CD8-positive, alpha-beta memory T cell (primary cell): ENCODE data around the gene DNAJC18. TPM values are rescaled to one million over a fixed set of nuclear protein-coding genes. Genes with fewer than 3 reads are reported as not detected.

ENCODE experiments used
- CTCF ChIA-PET: fragments of 350-600 bp; sonication (Branson Sonifier 250); formaldehyde crosslinking; loops from one replicate; lab custom pipeline; 2021; ENCODE audit warnings: antibody characterized with exemption; lab: Charles Lee
- POLR2A ChIA-PET: fragments of 350-600 bp; sonication (Branson Sonifier 250); formaldehyde crosslinking; loops from one replicate; lab custom pipeline; 2021; ENCODE audit warnings: antibody characterized with exemption; lab: Charles Lee
- DNase-seq, 5 donors: peaks; one replicate each; pipeline versions ENCODE4 v3.0.0 to v3.0.0-alpha.2; 2020 to 2022; ENCODE audit warnings: mixed read lengths in 1 of 5
- H3K27ac ChIP-seq: one replicate; pipeline ENCODE4 v1.7.0; 2013; ENCODE audit warnings: low read depth, mild to moderate bottlenecking, low read length, moderate library complexity
- H3K27me3 ChIP-seq: 2 replicates; pipeline ENCODE4 v1.7.0; 2013; ENCODE audit warnings: low read length, mild to moderate bottlenecking; ENCODE audit not compliant: insufficient read depth, poor library complexity, severe bottlenecking
- H3K36me3 ChIP-seq: 2 replicates; pipeline ENCODE4 v1.7.0; 2013; ENCODE audit warnings: mild to moderate bottlenecking, low read length, moderate library complexity; ENCODE audit not compliant: insufficient read depth
- H3K4me1 ChIP-seq: 2 replicates; pipeline ENCODE4 v1.7.0; 2013; ENCODE audit warnings: mild to moderate bottlenecking, low read length, moderate library complexity; ENCODE audit not compliant: insufficient read depth
- H3K4me3 ChIP-seq: 2 replicates; pipeline ENCODE4 v1.7.0; 2013; ENCODE audit warnings: mild to moderate bottlenecking, low read length
- H3K9me3 ChIP-seq: 2 replicates; pipeline ENCODE4 v1.7.0; 2013; ENCODE audit warnings: mild to moderate bottlenecking, low read length
- H3K27ac Mint-ChIP-seq, 8 donors: one replicate each; pipeline ENCODE4 v1.8.0; 2020 to 2021; ENCODE audit warnings: mixed read lengths in 8 of 8, mild to moderate bottlenecking in 6 of 8, inconsistent platforms in 3 of 8, moderate library complexity in 3 of 8
- H3K27me3 Mint-ChIP-seq, 2 donors: one replicate each; pipeline ENCODE4 v1.8.0; 2020 to 2021; ENCODE audit warnings: mixed read lengths in 2 of 2, mild to moderate bottlenecking in 1 of 2, moderate library complexity in 1 of 2
- H3K36me3 Mint-ChIP-seq, 3 donors: one replicate each; pipeline ENCODE4 v1.8.0; 2020 to 2021; ENCODE audit warnings: mixed read lengths in 3 of 3, inconsistent platforms in 1 of 3, mild to moderate bottlenecking in 1 of 3
- H3K4me1 Mint-ChIP-seq, 3 donors: one replicate each; pipeline ENCODE4 v1.8.0; 2020 to 2021; ENCODE audit warnings: mixed read lengths in 3 of 3, inconsistent platforms in 1 of 3, mild to moderate bottlenecking in 1 of 3
- H3K4me3 Mint-ChIP-seq, 7 donors: one replicate each; pipeline ENCODE4 v1.8.0; 2020 to 2021; ENCODE audit warnings: mixed read lengths in 7 of 7, mild to moderate bottlenecking in 6 of 7, moderate library complexity in 4 of 7, inconsistent platforms in 2 of 7
- H3K9me3 Mint-ChIP-seq, 5 donors: one replicate each; pipeline ENCODE4 v1.8.0; 2020 to 2022; ENCODE audit warnings: mixed read lengths in 5 of 5, mild to moderate bottlenecking in 3 of 5, moderate library complexity in 2 of 5, inconsistent platforms in 1 of 5
- polyA plus RNA-seq: library from polyadenylated mRNA; unstranded; fragments of 300-500 nt; fragmentation: Illumina TruSeq; gene quantifications from one replicate; pipeline ENCODE4 v1.2.3, GENCODE V29; 2021
- total RNA-seq, 2 experiments: library from RNA; stranded (reverse); gene quantifications; one replicate each; pipeline ENCODE4 v1.2.3, GENCODE V29; 2021

The DNAJC18 gene
- total and polyA plus RNA-seq, 3 experiments from 2014 or later = 10.2 to 25.7 (median 25.3) TPM

- Histone ChIP-seq H3K36me3 (no peaks in the 10 kb centered on the region), H3K27me3 (no peaks in the 10 kb centered on the region), H3K27ac (peak overlapping the region; percentile 68), H3K4me1 (peaks cover 24% of the 10 kb centered on the region), H3K4me3 (peak overlapping the region; percentile 72), H3K9me3 (no peaks in the 10 kb centered on the region)
- Mint-ChIP-seq H3K36me3 (no peaks in the 10 kb centered on the region), H3K27me3 (peaks cover 0 to under 1% of the 10 kb centered on the region in 2 donors), H3K4me3 (peak overlapping the region; percentile 82 to 92 (median 87)), H3K4me1 (peaks cover 25 to 53% (median 33%) of the 10 kb centered on the region in 3 donors), H3K9me3 (no peaks in the 10 kb centered on the region), H3K27ac (peak overlapping the region; percentile 90 to 98 (median 93))
- no peak for DNase-seq
- POLR2A ChIA-PET = interaction anchor here (0.6 kb wide), 2 partner anchors 56 to 791 kb away, joined by 3 read pairs; no protein-coding TSS in a partner anchor
- CTCF ChIA-PET = interaction anchor here (1.0 kb wide), 1 partner anchor 9 kb away, joined by 3 read pairs; no protein-coding TSS in a partner anchor
These were observed 54.7 kb downstream of the DNAJC18 start for GRCh38 chr5:139384591-139385051.

GRCh38 chr5:139383993-139384590, 55.2 kb downstream of the DNAJC18 start:
- Mint-ChIP-seq H3K9me3 (no peaks in the 10 kb centered on the region), H3K27ac (peak overlapping the region; percentile 90 to 98 (median 93)), H3K4me3 (peak overlapping the region in 6 of 7 donors; percentile 82 to 92 (median 88)), H3K4me1 (peaks cover 21 to 47% (median 27%) of the 10 kb centered on the region in 3 donors), H3K27me3 (no peaks in the 10 kb centered on the region), H3K36me3 (no peaks in the 10 kb centered on the region)
- no peaks in the 10 kb centered on the region for H3K9me3 ChIP-seq
- peak overlapping the region; percentile 72 for H3K4me3 ChIP-seq
- H3K4me1 ChIP-seq = peaks cover 19% of the 10 kb centered on the region
- H3K27me3 ChIP-seq = no peaks in the 10 kb centered on the region
- ChIA-PET CTCF (interaction anchor here (1.0 kb wide), 1 partner anchor 9 kb away, joined by 3 read pairs; no protein-coding TSS in a partner anchor), POLR2A (interaction anchor here (0.6 kb wide), 2 partner anchors 57 to 791 kb away, joined by 3 read pairs; no protein-coding TSS in a partner anchor)
- H3K27ac ChIP-seq = peak overlapping the region; percentile 68
- H3K36me3 ChIP-seq = no peaks in the 10 kb centered on the region
- DNase-seq = no peak

- Histone ChIP-seq H3K9me3 (no peaks in the 10 kb centered on the region), H3K4me3 (no peak within 1 kb of the TSS), H3K4me1 (peaks cover 18% of the 10 kb centered on the region), H3K27me3 (no peaks in the 10 kb centered on the region), H3K27ac (no peak within 1 kb of the TSS), H3K36me3 (no peaks in the 10 kb centered on the region)
- POLR2A ChIA-PET = no interaction called here
- H3K9me3 Mint-ChIP-seq = no peaks in the 10 kb centered on the region
- CTCF ChIA-PET = no interaction called here
- H3K27ac Mint-ChIP-seq = peak within 1 kb of the TSS in 7 of 8 donors; percentile 64 to 98 (median 79)
- H3K27me3 Mint-ChIP-seq = no peaks in the 10 kb centered on the region
- H3K4me3 Mint-ChIP-seq = peak within 1 kb of the TSS in 4 of 7 donors; percentile 35 to 78 (median 51)
- peak in 1 of 5 donors; percentile 23 for DNase-seq
- H3K36me3 Mint-ChIP-seq = no peaks in the 10 kb centered on the region
- peaks cover 21 to 41% (median 26%) of the 10 kb centered on the region in 3 donors for H3K4me1 Mint-ChIP-seq
These were observed 55.9 kb downstream of the DNAJC18 start, which contains the start of gene SLC23A1 for GRCh38 chr5:139383275-139383992. Gene SLC23A1, minus strand, starts transcription at chr5:139383297. Its CDS starts 44 bp downstream, at chr5:139383253.

DNA sequence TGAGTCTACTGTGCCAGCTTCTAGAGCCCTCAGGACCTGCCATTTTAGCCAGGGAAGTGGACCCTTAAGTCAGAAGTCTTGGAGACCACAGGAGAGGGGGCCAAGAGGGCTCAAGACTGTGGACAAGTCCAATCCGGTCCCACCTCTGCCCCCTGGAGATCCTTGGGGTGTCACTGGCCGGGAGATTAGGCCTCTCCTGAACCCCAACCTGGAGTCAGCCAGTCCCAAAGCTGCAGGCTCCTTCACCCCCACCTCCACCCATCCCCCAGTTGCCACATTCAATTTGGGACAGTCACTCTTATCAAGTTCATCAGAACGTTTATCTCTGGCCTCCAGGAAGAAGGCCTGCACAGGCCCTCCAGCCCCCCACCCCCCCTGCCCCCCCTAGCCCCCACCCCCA, 56.5 kb downstream of the DNAJC18 start:
- H3K27ac Mint-ChIP-seq = no peak overlapping the region
- ChIA-PET CTCF (no interaction called here), POLR2A (no interaction called here)
- H3K9me3 Mint-ChIP-seq = no peaks in the 10 kb centered on the region
- no peak overlapping the region for H3K4me3 ChIP-seq
- H3K9me3 ChIP-seq = no peaks in the 10 kb centered on the region
- H3K36me3 Mint-ChIP-seq = no peaks in the 10 kb centered on the region
- peak in 1 of 5 donors; percentile 20 for DNase-seq
- H3K27me3 ChIP-seq = no peaks in the 10 kb centered on the region
- H3K27me3 Mint-ChIP-seq = no peaks in the 10 kb centered on the region
- H3K36me3 ChIP-seq = no peaks in the 10 kb centered on the region
- H3K4me1 Mint-ChIP-seq = peaks cover 21 to 35% (median 23%) of the 10 kb centered on the region in 3 donors
- H3K4me3 Mint-ChIP-seq = no peak overlapping the region
- H3K27ac ChIP-seq = no peak overlapping the region
- peaks cover 18% of the 10 kb centered on the region for H3K4me1 ChIP-seq

- no peak overlapping the region for H3K4me3 ChIP-seq
- ChIA-PET POLR2A (no interaction called here), CTCF (no interaction called here)
- H3K27ac ChIP-seq = no peak overlapping the region
- no peaks in the 10 kb centered on the region for H3K9me3 Mint-ChIP-seq
- peaks cover 18% of the 10 kb centered on the region for H3K4me1 ChIP-seq
- H3K4me3 Mint-ChIP-seq = no peak overlapping the region
- no peak overlapping the region for H3K27ac Mint-ChIP-seq
- H3K27me3 Mint-ChIP-seq = no peaks in the 10 kb centered on the region
- H3K27me3 ChIP-seq = no peaks in the 10 kb centered on the region
- H3K4me1 Mint-ChIP-seq = peaks cover 21 to 34% (median 23%) of the 10 kb centered on the region in 3 donors
- H3K9me3 ChIP-seq = no peaks in the 10 kb centered on the region
- H3K36me3 ChIP-seq = no peaks in the 10 kb centered on the region
- DNase-seq = peak in 1 of 5 donors; percentile 41
- peaks cover 0 to 4% (median 0%) of the 10 kb centered on the region in 3 donors for H3K36me3 Mint-ChIP-seq
These were observed 57.2 kb downstream of the DNAJC18 start for GRCh38 chr5:139381837-139382761.

- H3K4me3 ChIP-seq = no peak overlapping the region
- CTCF ChIA-PET = interaction anchor here (0.7 to 1.5 kb wide), 2 partner anchors 11 to 12 kb away, joined by 3 to 4 read pairs; no protein-coding TSS in a partner anchor
- no peaks in the 10 kb centered on the region for H3K9me3 ChIP-seq
- no peaks in the 10 kb centered on the region for H3K27me3 ChIP-seq
- Mint-ChIP-seq H3K4me3 (no peak overlapping the region), H3K36me3 (peaks cover 0 to 5% (median 1%) of the 10 kb centered on the region in 3 donors), H3K4me1 (peaks cover 5 to 13% (median 6%) of the 10 kb centered on the region in 3 donors), H3K9me3 (no peaks in the 10 kb centered on the region), H3K27ac (peak overlapping the region in 1 of 8 donors; percentile 58), H3K27me3 (no peaks in the 10 kb centered on the region)
- H3K36me3 ChIP-seq = no peaks in the 10 kb centered on the region
- peaks cover 7% of the 10 kb centered on the region for H3K4me1 ChIP-seq
- POLR2A ChIA-PET = interaction anchor here (0.8 kb wide), 1 partner anchor 38 kb away, joined by 5 read pairs; the partner anchor contains the start of gene PAIP2
- no peak overlapping the region for H3K27ac ChIP-seq
- DNase-seq = no peak
These were observed 59.5 kb downstream of the DNAJC18 start for GRCh38 chr5:139379626-139380449.
